ENCODE measurements around the gene OPA1.

OPA1 gene

DNA sequence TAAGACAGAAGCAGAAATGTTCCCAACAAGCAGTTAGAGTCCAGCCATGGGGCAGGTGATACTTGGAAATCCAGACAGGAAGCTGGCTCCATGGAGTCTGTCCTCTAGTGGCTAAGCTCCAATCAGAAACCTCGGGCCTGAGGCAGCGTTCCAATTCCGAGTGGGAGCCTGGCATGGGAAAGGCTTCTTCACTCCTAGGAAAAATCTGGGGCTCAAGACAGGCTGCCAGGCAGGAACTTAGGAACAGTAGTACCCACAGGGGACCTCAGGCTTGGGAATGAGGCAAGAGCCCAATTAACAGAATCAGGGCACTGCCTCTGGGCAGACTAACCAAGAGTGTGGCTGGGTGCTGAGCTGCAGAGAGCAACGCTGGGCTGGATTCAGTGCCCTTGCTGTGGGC, 32.1 kb upstream of the OPA1 start:
- no peak overlapping the region for H3K9ac ChIP-seq (ENCODE audit: low read depth, low read length)
- H3K27me3 ChIP-seq (ENCODE audit: control insufficient read depth, insufficient read depth, low read length): no peaks in the 10 kb centered on the region
- no peaks in the 10 kb centered on the region for H3K4me1 ChIP-seq (ENCODE audit: control insufficient read depth, insufficient read depth, low read length)
- no peak overlapping the region for H3K4me3 ChIP-seq (ENCODE audit: low read depth, low read length)
- H3K9me3 ChIP-seq (ENCODE audit: control insufficient read depth, insufficient read depth, low read length): no peaks in the 10 kb centered on the region
- no peaks in the 10 kb centered on the region for H3K36me3 ChIP-seq (ENCODE audit: control insufficient read depth, insufficient read depth, low read length)

DNA sequence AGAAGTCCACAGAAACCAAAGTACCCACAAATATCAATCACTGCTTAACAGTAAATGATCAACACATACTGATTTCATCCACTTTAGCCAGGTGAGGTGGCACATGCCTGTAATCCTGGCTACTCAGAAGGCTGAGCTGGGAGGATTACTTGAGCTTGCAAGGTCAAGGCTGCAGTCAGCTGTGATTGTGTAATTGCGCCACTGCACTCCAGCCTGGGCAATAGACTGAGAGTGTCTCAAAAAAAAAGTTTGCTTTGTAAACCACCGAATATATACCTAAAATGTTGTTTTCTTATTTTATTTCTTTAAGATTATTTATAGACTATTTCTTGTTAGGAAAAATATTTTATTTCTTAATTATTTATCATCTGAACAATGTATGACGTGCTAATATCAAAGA, 29.6 kb upstream of the OPA1 start:
- no peak overlapping the region for H3K9ac ChIP-seq (ENCODE audit: low read depth, low read length)
- no peaks in the 10 kb centered on the region for H3K27me3 ChIP-seq (ENCODE audit: control insufficient read depth, insufficient read depth, low read length)
- no peaks in the 10 kb centered on the region for H3K36me3 ChIP-seq (ENCODE audit: control insufficient read depth, insufficient read depth, low read length)
- no peaks in the 10 kb centered on the region for H3K9me3 ChIP-seq (ENCODE audit: control insufficient read depth, insufficient read depth, low read length)
- no peak overlapping the region for H3K4me3 ChIP-seq (ENCODE audit: low read depth, low read length)
- no peaks in the 10 kb centered on the region for H3K4me1 ChIP-seq (ENCODE audit: control insufficient read depth, insufficient read depth, low read length)

DNA sequence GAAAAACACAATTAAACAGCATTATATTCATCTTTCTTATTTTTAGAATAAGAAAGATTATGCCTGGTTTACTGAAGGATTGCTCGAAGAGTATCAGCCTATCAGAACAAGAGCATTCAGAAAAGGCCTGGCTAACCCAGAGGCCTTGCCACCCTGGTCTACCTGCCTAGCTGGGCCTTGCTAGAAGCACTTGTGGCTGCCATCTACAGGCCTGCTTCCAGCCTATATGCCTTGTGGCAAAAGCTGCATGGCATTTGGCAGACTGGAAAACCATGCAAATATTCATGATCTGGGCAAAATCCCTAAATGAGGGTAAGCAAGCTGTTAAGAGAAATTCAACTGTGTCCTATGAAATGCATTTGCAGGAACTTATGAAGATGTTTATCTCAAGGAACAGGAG, 29.0 kb upstream of the OPA1 start:
- Histone ChIP-seq H3K36me3 (ENCODE audit: control insufficient read depth, insufficient read depth, low read length) (no peaks in the 10 kb centered on the region), H3K4me1 (ENCODE audit: control insufficient read depth, insufficient read depth, low read length) (no peaks in the 10 kb centered on the region), H3K27me3 (ENCODE audit: control insufficient read depth, insufficient read depth, low read length) (no peaks in the 10 kb centered on the region), H3K9me3 (ENCODE audit: control insufficient read depth, insufficient read depth, low read length) (no peaks in the 10 kb centered on the region), H3K4me3 (ENCODE audit: low read depth, low read length) (no peak overlapping the region), H3K9ac (ENCODE audit: low read depth, low read length) (no peak overlapping the region)

DNA sequence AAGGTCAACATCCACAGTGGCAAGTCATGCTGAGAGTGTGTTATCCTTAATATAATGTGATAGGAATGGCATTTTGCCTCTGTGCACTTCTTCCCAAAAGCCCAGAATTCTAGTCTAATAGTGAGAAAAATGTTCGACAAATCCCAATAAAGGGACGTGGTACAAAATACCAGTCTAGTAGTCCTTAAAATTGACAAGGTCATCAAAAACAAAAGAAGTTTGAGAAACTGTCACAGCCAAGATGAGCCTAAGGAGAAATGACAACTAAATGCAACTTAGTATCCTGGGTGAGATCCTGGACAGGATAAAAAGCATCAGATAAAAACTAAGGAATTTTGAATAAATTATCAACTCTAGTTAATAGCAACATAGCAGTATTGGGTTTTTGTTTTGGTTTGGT, 23.9 kb upstream of the OPA1 start:
- Histone ChIP-seq H3K36me3 (ENCODE audit: control insufficient read depth, insufficient read depth, low read length) (no peaks in the 10 kb centered on the region), H3K4me1 (ENCODE audit: control insufficient read depth, insufficient read depth, low read length) (no peaks in the 10 kb centered on the region), H3K9ac (ENCODE audit: low read depth, low read length) (no peak overlapping the region), H3K4me3 (ENCODE audit: low read depth, low read length) (no peak overlapping the region), H3K27me3 (ENCODE audit: control insufficient read depth, insufficient read depth, low read length) (no peaks in the 10 kb centered on the region), H3K9me3 (ENCODE audit: control insufficient read depth, insufficient read depth, low read length) (no peaks in the 10 kb centered on the region)

DNA sequence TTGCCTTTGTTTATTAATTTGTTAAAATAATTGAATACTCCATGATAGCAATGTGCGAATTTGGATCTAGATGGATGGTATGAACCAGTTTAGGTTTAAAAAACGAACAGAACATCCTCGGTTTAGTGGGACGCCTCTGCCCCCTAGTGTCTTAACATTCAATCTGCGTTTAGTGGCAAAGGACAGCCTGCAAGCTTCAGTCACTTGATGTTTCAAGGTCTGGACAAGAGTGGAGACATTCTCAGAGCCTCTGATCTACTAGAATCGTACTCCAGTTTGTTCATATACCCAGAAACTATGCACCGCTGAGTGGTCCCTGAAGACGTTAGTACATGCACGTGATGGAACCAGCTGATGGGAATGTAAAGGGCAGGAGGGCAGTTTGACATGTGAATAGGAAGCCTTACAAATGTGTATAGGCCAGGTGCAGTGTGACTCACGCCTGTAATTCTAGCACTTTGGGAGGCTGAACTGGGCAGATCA, 20.5 kb upstream of the OPA1 start:
- Histone ChIP-seq H3K27me3 (ENCODE audit: control insufficient read depth, insufficient read depth, low read length) (no peaks in the 10 kb centered on the region), H3K36me3 (ENCODE audit: control insufficient read depth, insufficient read depth, low read length) (no peaks in the 10 kb centered on the region), H3K4me3 (ENCODE audit: low read depth, low read length) (no peak overlapping the region), H3K9me3 (ENCODE audit: control insufficient read depth, insufficient read depth, low read length) (no peaks in the 10 kb centered on the region), H3K9ac (ENCODE audit: low read depth, low read length) (no peak overlapping the region), H3K4me1 (ENCODE audit: control insufficient read depth, insufficient read depth, low read length) (no peaks in the 10 kb centered on the region)

DNA sequence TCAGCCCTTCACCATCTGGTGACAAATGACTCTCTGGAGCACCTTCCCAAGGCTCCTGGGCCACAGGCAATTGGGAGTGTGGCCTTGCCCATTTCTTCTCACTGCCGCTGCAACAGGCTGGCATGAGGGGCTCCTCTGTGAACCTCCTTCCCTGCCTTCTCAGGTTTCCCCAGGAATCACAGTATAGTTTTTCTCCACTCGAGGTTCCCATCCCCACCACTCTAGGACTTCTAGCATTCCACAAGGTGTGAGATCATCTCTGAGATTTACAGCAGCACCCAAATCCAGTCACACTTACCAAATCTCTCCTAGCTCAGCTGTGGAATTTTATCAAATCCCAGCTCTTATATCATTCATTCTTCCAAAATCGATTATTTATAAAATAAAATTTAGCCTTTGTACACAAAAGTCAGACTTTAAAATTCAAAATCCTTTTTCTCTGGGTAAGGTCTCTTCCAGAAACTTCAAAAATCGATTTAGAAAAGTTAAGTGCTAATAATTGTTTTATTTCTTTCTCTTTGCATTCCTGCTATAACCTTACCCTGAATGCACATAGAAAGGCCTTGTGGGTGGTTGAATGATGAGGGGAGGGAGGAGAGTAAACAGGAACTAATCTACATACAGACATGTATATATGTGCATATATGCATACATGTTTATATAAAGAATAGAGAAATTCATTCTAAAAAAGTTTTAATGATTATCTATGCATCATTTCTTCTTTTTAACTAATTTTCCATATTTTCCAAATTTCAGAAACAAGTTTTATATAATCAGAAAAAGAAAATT, 19.4 kb upstream of the OPA1 start:
- Histone ChIP-seq H3K9me3 (ENCODE audit: control insufficient read depth, insufficient read depth, low read length) (no peaks in the 10 kb centered on the region), H3K27me3 (ENCODE audit: control insufficient read depth, insufficient read depth, low read length) (no peaks in the 10 kb centered on the region), H3K36me3 (ENCODE audit: control insufficient read depth, insufficient read depth, low read length) (no peaks in the 10 kb centered on the region), H3K4me1 (ENCODE audit: control insufficient read depth, insufficient read depth, low read length) (no peaks in the 10 kb centered on the region), H3K4me3 (ENCODE audit: low read depth, low read length) (no peak overlapping the region), H3K9ac (ENCODE audit: low read depth, low read length) (no peak overlapping the region)

GRCh38 chr3:193574488-193575070, 18.4 kb upstream of the OPA1 start:
- Histone ChIP-seq H3K9ac (ENCODE audit: low read depth, low read length) (no peak overlapping the region), H3K9me3 (ENCODE audit: control insufficient read depth, insufficient read depth, low read length) (no peaks in the 10 kb centered on the region), H3K4me1 (ENCODE audit: control insufficient read depth, insufficient read depth, low read length) (no peaks in the 10 kb centered on the region), H3K27me3 (ENCODE audit: control insufficient read depth, insufficient read depth, low read length) (no peaks in the 10 kb centered on the region), H3K4me3 (ENCODE audit: low read depth, low read length) (no peak overlapping the region), H3K36me3 (ENCODE audit: control insufficient read depth, insufficient read depth, low read length) (no peaks in the 10 kb centered on the region)

- Histone ChIP-seq H3K4me1 (ENCODE audit: control insufficient read depth, insufficient read depth, low read length) (no peaks in the 10 kb centered on the region), H3K4me3 (ENCODE audit: low read depth, low read length) (no peak overlapping the region), H3K36me3 (ENCODE audit: control insufficient read depth, insufficient read depth, low read length) (no peaks in the 10 kb centered on the region), H3K9ac (ENCODE audit: low read depth, low read length) (no peak overlapping the region), H3K9me3 (ENCODE audit: control insufficient read depth, insufficient read depth, low read length) (no peaks in the 10 kb centered on the region), H3K27me3 (ENCODE audit: control insufficient read depth, insufficient read depth, low read length) (no peaks in the 10 kb centered on the region)
Measured at GRCh38 chr3:193585530-193585929, 7.5 kb upstream of the OPA1 start.

GRCh38 chr3:193586526-193586925, 6.5 kb upstream of the OPA1 start:
- H3K4me3 ChIP-seq (ENCODE audit: low read depth, low read length): no peak overlapping the region
- H3K9ac ChIP-seq (ENCODE audit: low read depth, low read length): no peak overlapping the region
- H3K4me1 ChIP-seq (ENCODE audit: control insufficient read depth, insufficient read depth, low read length): no peaks in the 10 kb centered on the region
- no peaks in the 10 kb centered on the region for H3K9me3 ChIP-seq (ENCODE audit: control insufficient read depth, insufficient read depth, low read length)
- no peaks in the 10 kb centered on the region for H3K27me3 ChIP-seq (ENCODE audit: control insufficient read depth, insufficient read depth, low read length)
- no peaks in the 10 kb centered on the region for H3K36me3 ChIP-seq (ENCODE audit: control insufficient read depth, insufficient read depth, low read length)

- Histone ChIP-seq H3K9ac (ENCODE audit: low read depth, low read length) (no peak overlapping the region), H3K36me3 (ENCODE audit: control insufficient read depth, insufficient read depth, low read length) (no peaks in the 10 kb centered on the region)
Measured at GRCh38 chr3:193589129-193589528, 3.9 kb upstream of the OPA1 start.

GRCh38 chr3:193589616-193590015, 3.4 kb upstream of the OPA1 start:
- H3K4me1 ChIP-seq (ENCODE audit: control insufficient read depth, insufficient read depth, low read length): no peaks in the 10 kb centered on the region
- no peaks in the 10 kb centered on the region for H3K36me3 ChIP-seq (ENCODE audit: control insufficient read depth, insufficient read depth, low read length)
- H3K4me3 ChIP-seq (ENCODE audit: low read depth, low read length): no peak overlapping the region
- no peak overlapping the region for H3K9ac ChIP-seq (ENCODE audit: low read depth, low read length)
- no peaks in the 10 kb centered on the region for H3K9me3 ChIP-seq (ENCODE audit: control insufficient read depth, insufficient read depth, low read length)
- H3K27me3 ChIP-seq (ENCODE audit: control insufficient read depth, insufficient read depth, low read length): peaks cover 6% of the 10 kb centered on the region

More at GRCh38 chr3:193589129-193589528, 3.9 kb upstream of the OPA1 start:
- Histone ChIP-seq H3K4me1 (ENCODE audit: control insufficient read depth, insufficient read depth, low read length) (no peaks in the 10 kb centered on the region), H3K9me3 (ENCODE audit: control insufficient read depth, insufficient read depth, low read length) (no peaks in the 10 kb centered on the region), H3K4me3 (ENCODE audit: low read depth, low read length) (no peak overlapping the region), H3K27me3 (ENCODE audit: control insufficient read depth, insufficient read depth, low read length) (peaks cover 6% of the 10 kb centered on the region)
